HG03521 (cell line): ENCODE measurements around the gene SLC2A11.

Experiments
- ATAC-seq: cut with Tn5 transposase; IDR thresholded peaks from one replicate; pipeline ENCODE4 v1.9.1; 2021; ENCODE audit warnings: mild to moderate bottlenecking, moderate library complexity; ENCODE audit not compliant: unreplicated experiment

The SLC2A11 gene, protein sequence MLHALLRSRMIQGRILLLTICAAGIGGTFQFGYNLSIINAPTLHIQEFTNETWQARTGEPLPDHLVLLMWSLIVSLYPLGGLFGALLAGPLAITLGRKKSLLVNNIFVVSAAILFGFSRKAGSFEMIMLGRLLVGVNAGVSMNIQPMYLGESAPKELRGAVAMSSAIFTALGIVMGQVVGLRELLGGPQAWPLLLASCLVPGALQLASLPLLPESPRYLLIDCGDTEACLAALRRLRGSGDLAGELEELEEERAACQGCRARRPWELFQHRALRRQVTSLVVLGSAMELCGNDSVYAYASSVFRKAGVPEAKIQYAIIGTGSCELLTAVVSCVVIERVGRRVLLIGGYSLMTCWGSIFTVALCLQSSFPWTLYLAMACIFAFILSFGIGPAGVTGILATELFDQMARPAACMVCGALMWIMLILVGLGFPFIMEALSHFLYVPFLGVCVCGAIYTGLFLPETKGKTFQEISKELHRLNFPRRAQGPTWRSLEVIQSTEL

GRCh38 chr22:23857606-23858483 is at the start of gene SLC2A11:
Gene SLC2A11, plus strand, starts transcription at chr22:23857875. Its CDS starts 125 bp downstream, at chr22:23858000.
- peak; percentile 92 for ATAC-seq

DNA sequence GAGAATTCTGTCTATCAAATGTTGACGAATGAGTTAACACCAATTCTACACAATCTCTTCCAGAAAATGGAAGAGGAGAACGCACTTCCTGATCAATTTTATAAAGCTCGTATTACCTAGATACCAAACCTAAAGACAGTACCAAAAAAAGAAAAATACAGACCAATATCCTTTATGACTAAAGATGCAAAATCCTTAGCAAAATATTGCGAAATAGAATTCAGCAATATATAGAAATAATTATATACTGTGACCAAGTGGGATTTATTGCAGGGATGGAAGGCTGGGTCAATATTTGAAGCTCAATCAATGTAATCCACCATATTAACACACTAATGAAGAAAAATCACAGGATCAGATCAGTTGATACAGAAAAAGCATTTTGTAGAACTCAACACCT is 45.3 kb upstream of the SLC2A11 start:
- ATAC-seq, result no peak

DNA sequence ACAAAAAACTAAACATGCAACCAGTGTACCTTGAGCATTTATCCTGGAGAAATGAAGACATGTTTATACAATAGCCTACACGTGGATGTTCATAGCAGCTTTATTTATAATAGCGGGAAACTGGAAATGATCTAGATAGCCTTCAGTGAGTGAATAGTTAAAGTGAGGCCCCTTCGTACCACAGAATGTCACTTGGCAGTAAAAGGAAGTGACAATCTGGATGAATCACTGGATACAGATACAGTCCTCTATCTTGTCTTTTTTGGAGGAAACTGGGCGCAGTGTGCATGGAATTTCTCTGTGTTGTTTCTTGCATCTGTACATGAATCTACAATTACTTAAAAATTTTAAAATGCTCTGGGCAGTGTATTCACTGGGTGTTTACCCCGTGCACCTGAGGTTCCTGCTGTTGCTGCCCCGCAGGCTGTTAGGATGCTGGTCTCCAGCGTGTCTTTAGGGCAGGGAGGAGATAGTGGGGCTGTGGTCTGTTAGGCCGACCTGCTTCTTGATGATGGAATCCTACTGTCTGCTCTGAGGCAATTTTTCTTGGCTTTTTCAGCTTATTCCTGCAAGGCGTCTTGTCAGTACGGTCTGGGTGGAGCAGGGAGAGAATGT is 42.0 kb upstream of the SLC2A11 start:
- ATAC-seq, result no peak

DNA sequence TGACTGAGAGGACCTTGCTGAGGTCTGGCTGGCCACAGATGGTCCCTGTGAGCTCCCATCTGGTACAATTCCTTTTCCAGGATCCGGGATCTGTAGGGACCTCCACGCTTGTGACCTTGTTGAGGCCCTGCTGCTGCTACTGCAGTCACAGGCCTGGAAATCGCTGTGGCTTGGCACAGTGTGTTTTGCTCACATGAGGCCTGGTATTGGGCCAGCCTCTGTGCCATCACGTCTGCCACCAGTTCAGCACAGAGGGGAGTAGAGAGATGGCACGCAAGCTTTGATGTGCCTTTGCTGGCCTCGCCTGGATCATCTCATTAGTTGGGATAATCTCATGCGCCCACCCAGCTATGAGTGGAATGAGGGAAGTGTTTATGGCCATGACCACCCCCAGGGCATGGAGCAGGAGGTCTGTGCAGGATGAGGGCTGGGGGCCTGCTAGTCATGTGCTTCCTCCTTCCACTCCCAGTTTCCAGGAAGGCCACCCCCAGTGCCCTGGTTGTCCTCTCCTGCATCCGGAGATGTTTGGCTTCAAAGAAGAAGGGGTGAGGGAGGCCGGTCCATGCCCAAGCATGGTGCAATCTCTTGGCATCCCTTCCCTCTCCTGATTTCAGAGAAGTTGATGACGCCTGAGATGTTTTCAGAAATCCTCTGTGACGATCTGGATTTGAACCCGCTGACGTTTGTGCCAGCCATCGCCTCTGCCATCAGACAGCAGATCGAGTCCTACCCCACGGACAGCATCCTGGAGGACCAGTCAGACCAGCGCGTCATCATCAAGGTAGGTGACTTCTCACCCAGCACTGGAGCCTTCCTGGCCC is 41.3 kb upstream of the SLC2A11 start:
- ATAC-seq, result no peak

- no peak for ATAC-seq
Measured at GRCh38 chr22:23817146-23817545, 40.5 kb upstream of the SLC2A11 start.

DNA sequence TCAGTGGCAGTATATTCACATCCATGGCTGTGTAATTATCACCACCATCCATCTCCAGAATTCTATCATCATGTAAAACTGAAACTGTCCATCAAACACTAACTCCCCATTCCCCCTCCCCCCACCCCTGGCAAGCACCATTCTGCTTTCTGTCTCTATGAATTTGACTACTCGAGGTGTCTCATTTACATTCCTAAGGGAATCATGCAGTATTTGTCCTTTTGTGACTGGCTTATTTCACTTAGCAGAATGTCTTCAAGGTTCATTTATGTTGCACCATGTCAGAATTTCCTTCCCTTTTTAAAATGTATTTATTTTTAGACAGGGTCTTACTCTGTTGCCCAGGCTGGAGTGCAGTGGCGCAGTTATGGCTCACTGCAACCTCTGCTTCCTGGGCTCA is 39.1 kb upstream of the SLC2A11 start:
- ATAC-seq, result no peak

DNA sequence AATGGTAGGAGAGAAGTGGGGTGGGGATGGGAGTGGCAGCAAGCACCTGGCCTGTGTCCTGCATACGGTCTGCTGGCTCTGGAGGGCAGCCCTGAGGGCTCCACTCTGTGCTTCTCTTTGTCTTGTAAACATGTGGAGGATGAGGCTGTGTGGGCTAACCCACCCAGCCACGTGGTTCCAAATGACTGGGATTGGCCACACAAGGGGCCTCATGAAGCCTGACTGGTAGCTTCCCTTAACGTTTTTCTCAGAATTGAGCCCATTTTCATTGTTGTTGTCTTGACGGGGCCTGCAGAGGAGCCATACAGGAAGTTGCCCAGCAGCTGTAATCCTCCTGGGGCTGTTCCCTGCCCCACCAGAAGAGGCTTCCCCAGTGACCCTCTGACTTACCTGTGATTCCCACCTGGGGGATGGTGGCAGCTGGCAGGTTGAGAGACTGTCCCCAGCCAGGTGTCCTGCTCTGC is 36.9 kb upstream of the SLC2A11 start:
- no peak for ATAC-seq

DNA sequence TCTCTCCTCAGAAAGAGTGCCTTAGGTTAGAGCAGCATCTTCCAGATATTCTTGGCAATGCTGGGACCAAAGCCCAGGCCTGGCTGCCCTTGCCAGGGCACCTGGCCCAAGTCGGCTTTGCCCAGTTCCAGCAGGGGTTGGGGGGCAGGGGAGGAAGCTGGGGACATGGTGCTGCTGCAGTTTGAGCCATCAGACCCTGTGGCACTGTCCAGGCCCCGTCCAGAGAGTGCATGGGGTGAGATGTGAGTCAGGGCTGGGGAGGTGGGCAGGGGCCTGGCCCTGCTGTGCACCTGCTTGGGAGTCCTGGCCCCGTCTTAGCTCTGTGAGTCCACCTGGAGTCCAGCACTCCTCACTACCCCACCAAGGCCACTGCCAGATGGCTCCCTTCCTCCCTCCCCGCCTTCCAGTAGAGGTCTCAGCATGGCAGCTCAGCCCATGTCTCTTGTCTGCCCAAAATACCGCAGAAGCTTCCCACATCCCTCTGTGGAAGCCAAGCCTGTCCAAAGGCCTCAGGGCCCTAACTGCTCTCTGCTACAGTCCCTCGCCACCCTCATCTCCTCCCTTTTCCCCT is 35.5 kb upstream of the SLC2A11 start:
- ATAC-seq, result no peak

DNA sequence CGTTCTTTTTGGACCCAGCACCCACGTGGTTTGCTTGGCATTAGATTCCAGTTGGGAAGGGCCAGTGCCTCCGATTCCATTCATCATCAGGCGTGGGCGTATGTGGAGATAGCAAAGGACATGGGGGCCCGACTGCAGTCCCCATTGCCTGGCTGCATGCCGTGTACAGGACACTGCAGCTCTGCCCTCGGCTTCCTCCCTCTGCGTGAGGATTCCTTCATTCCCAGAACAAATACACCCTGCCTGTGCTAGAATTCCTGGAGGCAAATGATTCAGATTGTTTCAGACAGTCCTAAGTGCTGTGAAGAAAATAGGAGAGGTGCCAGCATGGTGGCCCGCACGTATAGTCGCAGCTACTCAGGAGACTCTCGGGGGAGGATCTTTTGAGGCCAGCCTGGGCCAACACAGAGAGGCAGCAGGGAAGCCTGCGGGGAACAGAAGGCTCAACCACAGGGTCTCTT is 34.3 kb upstream of the SLC2A11 start:
- ATAC-seq, result no peak

DNA sequence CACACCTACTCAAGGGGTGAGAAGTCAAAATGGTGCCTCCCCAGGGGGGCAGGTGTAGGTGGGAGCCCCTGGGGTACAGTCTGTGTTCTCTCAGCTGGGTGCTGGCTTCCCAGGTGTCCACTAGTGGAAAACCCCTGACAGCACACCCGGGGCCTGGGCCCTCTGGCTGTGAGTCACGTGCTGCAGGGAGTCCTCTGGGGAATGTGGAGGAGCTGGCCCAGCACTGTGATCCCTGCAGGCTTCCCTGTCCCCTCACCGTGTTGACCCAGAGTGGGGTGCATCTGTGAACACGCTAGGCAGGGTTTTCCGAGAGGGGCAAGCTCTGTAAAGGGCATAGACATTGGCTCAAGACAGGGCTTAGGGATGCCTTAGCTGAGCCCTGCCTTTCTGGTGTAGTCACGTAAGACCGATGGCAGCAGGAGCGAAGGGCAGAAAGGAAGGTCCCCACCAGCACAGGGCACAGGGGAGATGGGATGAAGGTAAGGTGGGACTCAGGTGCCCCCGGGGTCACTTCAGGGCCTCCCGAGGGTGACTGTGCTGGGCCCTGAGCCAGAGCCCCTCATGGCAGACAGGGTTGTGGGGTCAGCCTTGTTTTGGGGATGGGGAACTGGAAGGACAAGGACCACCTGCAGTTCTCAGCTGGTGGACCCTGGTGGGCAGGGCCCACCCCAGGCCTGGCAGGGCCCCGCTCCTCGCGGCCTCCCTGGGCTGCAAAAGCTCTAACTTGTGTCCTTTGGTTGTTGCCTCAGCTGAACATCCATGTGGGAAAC is 33.0 kb upstream of the SLC2A11 start:
- no peak for ATAC-seq

DNA sequence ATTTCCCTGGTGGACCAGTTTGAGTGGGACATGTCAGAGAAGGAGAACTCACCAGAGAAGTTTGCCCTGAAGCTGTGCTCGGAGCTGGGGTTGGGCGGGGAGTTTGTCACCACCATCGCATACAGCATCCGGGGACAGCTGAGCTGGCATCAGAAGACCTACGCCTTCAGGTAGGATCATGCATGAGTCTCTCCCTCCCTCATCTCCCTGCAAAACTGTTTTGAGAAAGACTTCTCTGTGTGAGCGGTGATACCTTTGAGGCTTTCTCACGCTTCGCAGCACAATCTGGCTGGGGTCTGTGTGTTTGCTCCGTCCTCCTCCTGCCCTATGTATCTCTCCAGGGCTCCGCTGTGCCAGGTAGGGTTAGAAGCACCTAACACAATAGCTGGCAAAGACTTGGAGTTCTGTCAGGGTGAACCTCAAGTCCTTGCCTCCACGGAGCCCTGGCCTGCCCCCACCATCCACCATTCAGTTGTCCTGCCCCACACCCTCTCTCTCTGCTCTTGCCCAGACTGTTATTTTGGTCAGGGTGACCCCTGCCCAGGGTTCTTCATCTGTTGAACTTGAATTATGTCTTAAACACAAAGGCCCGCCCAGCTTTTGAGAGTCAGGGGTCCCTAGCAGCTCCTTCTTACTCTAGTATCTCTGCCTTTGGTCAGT is 32.3 kb upstream of the SLC2A11 start:
- ATAC-seq, result no peak

DNA sequence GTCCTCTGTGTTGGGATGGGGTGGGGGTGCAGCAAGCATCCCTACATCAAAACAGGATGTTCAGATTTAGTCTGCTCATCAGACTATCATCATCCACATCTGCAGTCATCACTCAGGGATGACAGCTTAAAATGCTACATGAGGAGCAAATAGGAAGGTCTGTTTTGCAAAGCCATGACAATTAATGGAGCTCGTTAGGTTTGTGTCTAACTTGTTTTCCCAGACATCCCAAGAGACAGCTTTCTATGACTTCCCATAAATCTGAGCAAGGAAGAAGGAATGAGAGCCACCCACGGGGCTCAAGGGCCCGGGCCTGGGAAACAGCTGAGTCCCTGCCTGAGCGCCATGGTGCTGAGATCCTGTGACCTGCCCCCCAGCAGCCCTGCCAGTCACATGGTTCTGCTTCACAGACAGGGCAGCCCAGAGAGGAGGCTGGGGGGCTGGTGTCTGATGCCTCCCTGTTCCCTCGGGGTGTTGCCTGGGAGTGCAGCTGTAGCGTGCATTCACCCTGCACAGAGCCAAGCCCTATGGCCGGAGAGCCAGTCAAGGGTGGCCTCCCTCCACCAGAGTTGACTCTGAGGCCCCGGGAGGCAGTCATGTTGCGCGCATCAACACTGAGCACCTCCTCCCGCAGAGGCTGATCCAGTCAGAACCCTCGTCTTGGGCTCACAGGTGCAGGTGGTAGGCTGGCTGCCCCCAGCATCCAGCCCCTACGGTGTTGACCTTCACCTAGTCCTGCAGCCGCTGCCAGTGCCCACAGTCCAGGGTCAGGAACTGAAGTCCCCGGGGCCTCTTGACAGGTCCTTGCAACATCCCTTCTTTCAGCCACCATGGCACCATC is 30.9 kb upstream of the SLC2A11 start:
- ATAC-seq, result no peak

- ATAC-seq, result no peak
Measured at GRCh38 chr22:23827351-23827995, 30.2 kb upstream of the SLC2A11 start.

DNA sequence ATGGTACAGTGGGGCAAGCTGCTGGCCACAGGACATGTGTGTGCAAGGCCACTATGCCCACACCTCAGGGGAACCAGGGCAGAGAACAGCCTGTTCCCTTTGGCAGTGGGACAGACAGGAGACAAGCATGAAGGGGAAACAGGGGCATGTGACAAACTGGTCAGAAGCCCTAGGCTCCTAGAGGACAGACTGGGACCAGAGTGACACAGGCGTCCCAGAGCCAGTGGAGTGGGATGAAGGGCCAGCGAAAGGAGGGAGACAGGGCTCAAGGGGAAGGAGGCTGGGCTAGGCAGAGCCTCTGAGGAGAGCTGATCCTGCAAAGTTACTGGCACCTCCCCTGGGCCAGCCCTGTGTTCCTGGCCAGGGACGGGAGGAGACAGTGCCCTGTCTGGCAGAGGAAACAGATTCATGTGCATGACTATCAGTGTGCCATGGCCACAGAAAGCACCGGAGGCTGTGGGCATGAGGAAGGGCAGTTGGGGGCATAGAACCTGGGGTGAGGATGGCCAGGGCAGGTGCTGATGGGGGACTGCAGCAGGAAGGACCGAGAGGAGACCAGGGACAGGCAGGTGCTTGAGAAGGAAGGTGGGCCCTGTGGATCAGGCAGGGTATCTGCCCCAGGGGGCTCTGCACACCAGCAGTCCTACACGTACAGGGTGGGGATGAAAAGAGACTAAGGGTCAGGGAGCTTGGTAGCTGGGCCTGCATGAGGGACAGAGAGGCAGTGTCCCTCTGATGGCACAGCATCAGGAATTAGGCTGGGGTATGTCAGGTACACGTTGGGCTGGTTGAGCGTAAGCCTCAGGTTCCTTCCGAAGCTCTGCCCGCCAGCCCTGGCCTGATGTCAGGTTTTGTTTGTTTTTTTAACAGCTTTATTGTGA is 28.6 kb upstream of the SLC2A11 start:
- ATAC-seq, result no peak

- ATAC-seq, result no peak
Measured at GRCh38 chr22:23829845-23830372, 27.8 kb upstream of the SLC2A11 start.

DNA sequence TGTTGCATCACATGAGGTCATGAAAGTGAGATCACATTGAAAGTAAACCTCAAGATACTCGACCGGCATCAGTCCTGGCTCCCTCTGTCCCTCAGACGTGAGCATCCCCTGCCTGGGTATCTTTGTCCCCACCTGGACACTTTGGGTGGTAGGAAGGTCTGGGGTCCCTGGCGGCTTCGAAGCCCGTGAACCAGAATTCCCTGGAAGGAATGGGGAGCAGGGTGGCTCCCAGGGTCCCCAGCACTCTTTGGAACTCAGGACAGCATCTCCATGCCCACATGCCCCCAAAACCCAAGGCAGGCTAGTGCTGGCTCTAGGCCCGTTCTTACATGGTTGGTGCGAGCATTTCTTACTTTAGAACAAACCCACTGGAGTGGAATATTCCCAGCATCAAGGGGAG is 26.4 kb upstream of the SLC2A11 start:
- no peak for ATAC-seq
